Measurements from ENCODE around the gene GOLGA6L6. TPM values are rescaled to one million over a fixed set of nuclear protein-coding genes. Genes with fewer than 3 reads are reported as not detected.
"Not testable (repeated sequence)": the region's sequence is repeated elsewhere in the genome, so short reads cannot be mapped to it uniquely, and the experiment has no call there.

GOLGA6L6 gene, protein sequence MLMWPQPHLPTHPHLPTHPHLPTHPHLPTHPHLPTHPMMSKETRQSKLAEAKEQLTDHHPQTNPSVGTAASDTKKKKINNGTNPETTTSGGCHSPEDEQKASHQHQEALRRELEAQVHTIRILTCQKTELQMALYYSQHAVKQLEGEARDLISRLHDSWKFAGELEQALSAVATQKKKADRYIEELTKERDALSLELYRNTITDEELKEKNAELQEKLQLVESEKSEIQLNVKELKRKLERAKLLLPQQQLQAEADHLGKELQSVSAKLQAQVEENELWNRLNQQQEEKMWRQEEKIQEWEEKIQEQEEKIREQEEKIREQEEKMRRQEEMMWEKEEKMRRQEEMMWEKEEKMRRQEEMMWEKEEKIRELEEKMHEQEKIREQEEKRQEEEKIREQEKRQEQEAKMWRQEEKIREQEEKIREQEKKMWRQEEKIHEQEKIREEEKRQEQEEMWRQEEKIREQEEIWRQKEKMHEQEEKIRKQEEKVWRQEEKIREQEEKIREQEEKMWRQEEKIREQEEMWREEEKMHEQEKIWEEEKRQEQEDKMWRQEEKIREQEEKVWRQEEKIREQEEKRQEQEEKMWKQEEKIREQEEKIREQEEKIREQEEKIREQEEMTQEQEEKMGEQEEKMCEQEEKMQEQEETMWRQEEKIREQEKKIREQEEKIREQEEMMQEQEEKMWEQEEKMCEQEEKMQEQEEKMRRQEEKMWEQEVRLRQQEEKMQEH
- not detected for polyA plus RNA-seq (2013, experiment 1 of 2; ENCODE audit: insufficient read length)
- not detected for polyA plus RNA-seq (2013, experiment 2 of 2; ENCODE audit: insufficient read length)

DNA sequence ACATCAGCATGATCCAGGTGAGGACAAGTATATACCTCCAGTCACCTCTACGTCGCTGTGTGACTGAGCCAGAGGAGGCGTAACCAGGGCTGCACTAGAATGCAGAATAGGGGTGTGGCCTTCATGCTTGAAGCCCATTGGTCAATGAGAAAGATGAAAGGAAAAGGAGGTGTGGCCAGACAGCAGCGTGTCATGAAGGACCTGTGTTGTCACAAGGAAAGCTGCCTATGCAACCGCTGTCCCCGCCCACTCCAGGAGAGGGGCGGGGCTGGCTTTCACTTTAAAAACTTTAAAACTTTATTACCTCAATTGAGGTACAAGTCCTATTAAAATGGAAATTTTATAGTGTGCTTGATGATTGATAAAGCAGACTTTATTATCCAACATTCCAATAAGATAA lies at the start of gene GOLGA6L6:
Gene GOLGA6L6, minus strand, starts transcription at position 101 of the 400 bp plus-strand sequence. Its CDS starts 91 bp downstream, at position 10.
- DNase-seq = not testable (repeated sequence)

DNA sequence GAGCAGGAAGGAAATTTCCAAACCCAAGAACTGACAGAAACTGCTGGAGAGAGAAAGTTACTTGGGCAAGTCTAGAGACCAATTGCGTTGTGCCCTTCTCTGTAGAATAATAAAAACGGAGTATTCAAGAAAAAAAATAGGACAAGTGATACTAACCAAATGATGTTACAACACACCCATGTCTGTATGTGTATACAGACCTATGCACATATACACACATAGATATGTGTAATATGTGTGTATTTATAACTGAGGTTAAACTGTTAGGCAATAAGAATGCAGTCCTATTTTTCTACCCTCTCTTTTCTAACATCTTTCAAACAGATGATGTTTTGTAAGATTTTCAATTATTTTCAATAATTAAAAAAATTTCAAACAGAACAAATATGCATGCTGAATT lies 48.5 kb upstream of the GOLGA6L6 start:
- not testable (repeated sequence) for DNase-seq

DNA sequence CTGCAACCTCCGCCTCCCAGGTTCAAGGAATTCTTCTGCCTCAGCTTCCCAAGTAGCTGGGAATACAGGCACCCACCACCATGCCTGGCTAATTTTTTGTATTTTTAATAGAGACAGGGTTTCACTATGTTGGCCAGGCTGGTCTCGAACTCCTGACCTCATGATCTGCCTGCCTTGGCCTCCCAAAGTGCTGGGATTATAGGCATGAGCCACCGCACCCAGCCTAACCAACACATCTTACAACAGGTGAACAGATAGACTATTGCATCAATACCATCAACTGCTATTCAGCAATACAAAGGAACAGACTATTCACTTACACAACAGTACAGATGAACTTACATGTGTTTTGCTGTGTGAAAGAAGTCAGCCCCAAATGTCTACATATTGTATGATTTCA lies 45.2 kb upstream of the GOLGA6L6 start:
- DNase-seq = not testable (repeated sequence)

DNA sequence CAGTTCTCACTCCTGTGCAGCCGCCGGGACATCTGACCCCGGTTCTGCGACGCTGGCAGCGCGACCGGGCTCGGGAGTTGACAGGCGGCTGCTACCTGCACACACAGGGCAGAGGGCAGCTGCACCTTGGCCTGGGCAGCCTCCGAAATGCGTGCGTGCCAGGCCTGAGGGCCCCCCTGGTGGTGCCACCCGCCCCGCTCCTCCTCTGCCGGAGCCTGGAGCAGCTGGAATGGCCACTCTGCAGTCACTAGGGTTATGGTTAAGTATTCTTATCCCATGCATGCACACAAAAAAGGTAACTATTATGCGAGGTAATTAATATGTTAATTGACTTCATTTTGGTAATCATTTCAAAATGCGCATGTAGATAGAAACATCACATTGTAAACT lies 41.1 kb upstream of the GOLGA6L6 start:
- DNase-seq = not testable (repeated sequence)

DNA sequence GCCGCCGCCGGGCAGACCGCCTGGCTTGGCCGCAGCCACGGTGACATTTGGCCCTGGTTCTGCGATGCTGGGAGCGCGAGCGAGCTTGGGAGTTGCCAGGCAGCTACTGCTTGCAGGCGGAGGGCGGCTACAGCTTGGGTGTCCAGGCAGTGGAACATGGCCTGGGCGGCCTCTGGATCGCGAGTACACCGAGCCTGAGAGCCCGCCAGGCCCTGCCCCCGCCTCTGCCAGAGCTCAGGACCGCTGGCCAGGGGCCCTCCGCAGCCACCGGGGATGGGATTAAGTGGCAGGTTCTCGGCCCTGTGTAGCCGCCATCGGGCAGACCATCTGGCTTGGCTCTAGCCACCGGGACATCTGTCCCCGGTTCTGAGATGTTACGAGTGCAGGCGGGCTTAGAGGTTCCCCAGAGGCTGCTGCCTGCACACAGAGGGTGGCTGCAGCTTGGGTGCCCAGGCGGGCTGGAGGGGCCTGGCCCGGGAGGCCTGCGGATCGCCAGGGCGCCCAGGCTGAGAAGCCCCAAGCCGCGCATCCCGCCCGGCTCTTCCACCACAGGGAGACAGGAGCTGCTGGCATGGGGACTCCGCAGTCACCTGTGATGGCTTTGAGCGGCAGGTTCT lies 40.6 kb upstream of the GOLGA6L6 start:
- DNase-seq = not testable (repeated sequence)

DNA sequence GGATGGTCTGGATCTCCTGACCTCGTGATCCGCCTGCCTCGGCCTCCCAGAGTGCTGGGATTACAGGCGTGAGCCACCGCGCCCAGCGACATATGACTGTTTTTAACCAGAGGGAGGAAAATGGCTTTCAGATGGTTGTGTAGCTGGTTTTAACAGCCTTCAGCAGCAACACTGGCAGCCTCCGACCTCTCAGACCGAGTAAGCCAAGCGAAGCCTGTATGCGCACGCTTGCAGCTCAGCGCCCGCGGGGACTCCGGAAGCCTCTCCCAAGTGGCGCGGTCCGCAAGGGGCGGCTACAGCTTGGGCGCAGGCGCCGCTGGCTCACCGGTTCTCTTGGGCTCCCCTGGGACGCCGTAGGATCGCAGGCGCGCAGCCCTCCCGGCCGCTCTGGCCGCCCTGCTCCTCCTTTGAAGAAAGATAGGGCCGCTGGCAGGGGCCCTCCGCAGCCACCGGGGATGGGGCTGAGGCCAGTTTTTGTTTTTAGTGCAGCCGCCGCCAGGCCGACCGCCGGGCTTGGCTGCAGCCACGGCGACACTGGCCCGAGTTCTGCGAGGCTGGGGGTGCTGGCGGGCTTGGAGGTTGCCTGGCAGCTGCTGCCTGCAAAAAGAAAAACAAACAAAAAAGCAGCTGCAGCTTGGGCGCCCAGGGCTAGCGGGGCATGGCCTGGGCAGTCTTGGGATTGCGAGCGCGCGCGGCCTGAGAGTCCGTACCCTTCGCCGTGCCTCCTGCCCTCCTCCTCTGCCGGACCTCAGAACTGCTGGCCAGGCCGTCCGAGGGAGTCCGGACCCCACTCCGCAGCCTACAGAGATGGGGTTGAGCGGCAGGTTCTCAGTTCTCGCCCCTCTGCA lies 39.9 kb upstream of the GOLGA6L6 start:
- not testable (repeated sequence) for DNase-seq

DNA sequence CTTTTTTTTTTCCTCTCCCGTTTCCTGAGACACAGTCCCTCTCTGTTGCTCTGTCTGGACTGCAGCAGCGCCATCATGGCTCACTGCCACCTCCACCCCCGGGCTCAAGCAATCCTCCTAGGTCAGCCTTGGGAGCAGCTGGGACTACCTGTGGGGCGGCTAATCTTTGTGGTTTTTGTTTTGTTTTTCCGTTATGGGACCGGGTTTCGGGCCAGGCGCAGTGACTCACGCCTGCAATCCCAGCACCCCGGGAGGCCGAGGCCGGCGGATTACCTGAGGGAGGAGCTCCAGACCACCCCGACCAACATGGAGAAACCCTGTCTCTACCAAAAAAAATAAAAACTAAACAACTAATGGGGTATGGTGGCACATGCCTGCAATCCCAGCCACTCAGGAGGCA lies 38.1 kb upstream of the GOLGA6L6 start:
- not testable (repeated sequence) for DNase-seq

DNA sequence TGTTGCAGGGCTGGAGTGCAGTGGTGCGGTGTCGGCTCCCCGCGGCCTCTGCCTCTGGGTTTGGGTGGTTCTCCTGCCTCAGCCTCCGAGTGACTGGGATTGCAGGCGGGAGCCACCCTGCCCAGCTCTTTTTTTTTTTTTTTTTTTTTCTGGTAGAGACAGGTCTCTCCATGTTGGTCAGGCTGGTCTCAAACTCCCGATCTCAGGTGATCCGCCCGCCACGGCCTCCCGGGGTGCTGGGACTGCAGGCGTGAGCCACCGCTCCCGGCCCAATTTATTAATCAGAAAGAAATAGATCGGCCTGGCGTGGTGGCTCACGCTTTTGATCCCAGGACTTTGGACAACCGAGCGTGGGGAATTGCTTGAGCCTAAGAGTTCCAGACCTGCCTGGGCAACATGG lies 9.7 kb upstream of the GOLGA6L6 start:
- DNase-seq = not testable (repeated sequence)

DNA sequence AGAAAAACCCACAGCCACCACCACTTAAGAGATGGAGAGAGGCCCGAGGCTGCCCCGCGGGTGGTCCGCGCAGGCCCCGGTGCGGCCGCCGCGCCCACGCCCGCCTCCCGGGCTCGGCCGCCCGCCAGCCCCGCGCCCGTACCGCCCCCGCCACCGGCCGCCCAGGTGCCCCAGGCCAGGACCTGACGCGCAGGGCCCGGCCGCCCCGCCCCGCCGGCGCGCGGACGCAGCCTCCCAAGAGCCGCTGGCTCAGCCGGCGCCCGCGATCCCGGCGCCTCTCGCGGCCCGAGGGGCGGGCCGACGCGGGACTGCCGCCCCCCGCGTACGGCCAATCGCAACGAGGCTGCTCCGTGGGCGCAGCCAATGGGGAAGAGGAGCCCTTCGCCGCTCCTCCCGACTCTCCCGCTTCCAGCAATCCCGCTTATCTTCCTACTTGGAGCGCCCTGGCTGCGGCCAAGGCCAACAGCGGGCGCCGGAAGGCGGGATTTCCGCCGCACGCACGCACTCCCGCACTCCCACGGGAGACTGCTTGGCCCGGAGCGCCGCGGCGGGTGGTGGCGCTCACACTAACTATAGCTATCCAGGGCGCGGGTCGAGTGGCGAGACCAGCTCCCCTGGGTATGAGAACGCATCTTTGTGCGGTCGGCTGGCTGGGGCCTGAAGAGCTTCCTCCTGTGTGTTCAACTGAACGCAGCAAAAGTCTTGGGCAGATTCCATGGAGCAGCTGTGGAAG lies 35.5 kb downstream of the GOLGA6L6 start:
- not testable (repeated sequence) for DNase-seq

DNA sequence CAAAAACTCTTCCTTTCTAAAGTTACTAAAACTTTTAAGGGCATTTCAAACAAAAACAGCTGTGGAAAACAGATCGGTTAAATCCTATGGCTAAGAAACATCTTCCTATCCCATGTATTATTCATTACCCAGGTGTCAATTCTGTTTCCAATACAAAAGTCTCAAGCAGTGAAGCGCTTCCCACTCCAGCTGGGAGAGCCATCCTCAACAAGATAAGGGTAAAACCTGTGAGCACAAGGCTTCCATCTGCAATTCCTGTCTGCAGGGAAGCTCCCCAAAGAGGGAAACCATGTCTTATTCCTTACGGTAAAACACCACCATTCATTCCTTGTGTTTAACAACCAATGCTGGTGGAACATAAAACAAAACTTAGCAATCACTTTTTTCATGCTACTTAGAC lies 38.8 kb downstream of the GOLGA6L6 start:
- not testable (repeated sequence) for DNase-seq

DNA sequence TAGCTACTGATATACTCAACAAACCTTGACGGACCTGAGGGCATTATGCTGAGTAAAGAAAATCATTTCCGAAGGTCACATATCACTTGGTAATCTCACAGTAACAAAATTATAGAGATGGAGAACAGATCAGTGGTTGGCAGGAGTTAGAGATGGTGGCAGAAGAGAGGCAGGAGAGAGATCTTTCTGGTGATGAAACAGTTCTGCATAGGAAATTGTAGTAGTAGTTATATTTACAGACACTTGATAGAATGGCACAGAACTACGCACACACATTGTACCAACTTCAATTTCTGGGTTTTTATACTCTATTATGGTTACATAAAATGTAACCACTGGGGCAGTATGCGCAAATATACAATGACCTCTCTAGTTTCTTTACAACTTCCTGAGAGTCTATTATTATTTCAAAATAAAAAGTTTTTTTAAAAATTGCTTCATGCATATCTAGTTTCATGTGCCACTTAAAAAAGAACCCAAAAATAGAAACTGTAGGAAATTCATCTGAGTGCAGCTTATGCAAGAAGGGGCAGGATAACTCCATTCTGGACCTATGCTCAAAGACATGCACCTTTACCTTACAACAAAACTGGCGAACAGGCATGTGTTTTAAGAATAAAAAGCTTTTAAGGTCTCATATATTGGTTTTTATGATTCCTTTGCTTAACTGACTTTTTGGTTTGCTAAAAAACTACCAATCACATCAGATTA lies 39.9 kb downstream of the GOLGA6L6 start:
- not testable (repeated sequence) for DNase-seq

DNA sequence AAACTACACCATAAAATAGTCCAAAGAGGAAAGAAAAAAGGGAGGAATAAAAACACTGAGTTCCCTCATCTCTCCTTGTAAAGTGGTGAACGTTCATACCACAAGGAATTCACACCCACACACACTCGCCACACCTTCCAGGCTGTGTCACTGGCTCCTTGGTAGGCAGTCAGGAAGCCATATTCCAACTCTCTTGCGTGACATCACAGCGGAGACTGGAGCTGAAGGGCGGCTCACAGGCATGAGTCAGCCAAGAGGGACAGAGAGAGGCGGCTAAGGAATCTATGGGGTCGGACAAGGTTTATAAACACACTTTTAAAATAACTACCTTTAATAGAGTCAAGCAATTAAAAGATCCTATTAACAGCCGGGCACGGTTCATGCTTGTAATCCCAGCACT lies 43.8 kb downstream of the GOLGA6L6 start:
- DNase-seq = not testable (repeated sequence)

DNA sequence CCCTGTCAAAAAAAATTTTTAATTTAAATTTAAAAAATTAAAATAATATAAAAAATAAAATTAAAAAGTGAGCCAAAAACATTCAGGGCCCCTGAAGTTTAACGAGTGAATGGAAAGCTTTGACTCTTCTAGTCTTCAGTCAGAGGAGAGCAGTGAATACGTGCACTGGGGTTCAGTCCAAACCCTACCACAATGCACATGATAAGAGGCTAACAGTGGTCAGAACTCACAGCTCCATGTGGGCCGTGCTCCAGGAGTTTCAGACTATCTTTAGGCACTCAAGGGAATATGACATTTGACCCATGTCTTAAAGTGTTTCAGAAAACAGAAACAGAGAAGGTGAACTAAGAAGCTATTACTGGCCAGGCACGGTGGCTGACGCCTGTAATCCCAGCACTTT lies 48.6 kb downstream of the GOLGA6L6 start:
- DNase-seq = not testable (repeated sequence)

DNA sequence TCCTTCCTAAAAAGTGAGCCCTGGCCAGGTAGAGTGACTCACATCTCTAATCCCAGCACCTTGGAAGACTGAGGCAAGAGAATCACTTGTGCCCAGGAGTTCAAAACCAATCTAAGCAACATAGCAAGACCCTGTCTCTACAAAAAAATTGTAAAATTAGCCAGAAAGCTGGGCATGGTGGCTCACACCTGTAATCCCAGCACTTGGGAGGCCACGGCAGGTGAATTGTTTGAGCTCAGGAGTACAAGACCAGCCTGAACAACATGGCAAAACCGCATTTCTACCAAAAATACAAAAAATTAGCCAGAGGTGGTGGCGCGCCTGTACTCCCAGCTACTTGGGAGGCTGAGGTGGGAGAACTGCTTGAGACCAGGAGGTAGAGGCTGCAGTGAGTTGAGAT lies 49.0 kb downstream of the GOLGA6L6 start:
- DNase-seq = not testable (repeated sequence)

DNA sequence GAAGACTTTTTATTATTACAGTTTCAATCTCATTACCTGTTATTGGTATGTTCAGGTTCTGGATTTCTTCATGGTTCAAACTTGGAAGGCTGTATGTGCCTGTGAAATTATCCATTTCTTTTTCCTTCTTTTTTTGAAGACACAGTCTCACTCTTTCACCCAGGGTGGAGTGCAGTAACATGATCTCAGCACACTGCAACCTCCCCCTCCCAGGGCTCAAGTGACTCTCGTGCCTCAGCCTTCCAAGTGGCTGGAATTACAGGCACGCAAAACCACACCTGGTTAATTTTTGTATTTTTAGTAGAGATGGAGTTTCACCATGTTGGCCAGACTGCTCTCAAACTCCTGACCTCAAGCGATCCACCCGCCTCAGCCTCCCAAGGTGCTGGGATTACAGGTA lies 52.3 kb downstream of the GOLGA6L6 start:
- DNase-seq = not testable (repeated sequence)

Measured in fibroblast of skin of scalp (primary cell).